NB4 (cell line): ENCODE measurements around the gene MYO1E.

Experiments used
- DNase-seq: peaks from one replicate; pipeline ENCODE4 v3.0.0; 2010; ENCODE audit warnings: low read depth
- H3K4me3 ChIP-seq: one replicate; pipeline ENCODE4 v1.5.1; 2011; ENCODE audit warnings: mild to moderate bottlenecking, low read depth, low read length, moderate library complexity
- MYC ChIP-seq: IDR thresholded peaks from 2 replicates; pipeline ENCODE4 v1.6.1; 2011; ENCODE audit warnings: low read depth, low read length
- POLR2A ChIP-seq: IDR thresholded peaks from 2 replicates; pipeline ENCODE4 v1.6.1; 2011; ENCODE audit warnings: mild to moderate bottlenecking; ENCODE audit not compliant: insufficient read length; ENCODE audit errors: extremely low read depth
- TF ChIP-seq, protein P1 (sequence below): IDR thresholded peaks from one replicate; pipeline ENCODE4 v1.5.1; 2012; ENCODE audit warnings: low read depth, low read length
- TF ChIP-seq, protein P2 (sequence below): IDR thresholded peaks from 2 replicates; pipeline ENCODE4 v1.6.1; 2011; ENCODE audit warnings: low read depth, low read length

The MYO1E gene

DNA sequence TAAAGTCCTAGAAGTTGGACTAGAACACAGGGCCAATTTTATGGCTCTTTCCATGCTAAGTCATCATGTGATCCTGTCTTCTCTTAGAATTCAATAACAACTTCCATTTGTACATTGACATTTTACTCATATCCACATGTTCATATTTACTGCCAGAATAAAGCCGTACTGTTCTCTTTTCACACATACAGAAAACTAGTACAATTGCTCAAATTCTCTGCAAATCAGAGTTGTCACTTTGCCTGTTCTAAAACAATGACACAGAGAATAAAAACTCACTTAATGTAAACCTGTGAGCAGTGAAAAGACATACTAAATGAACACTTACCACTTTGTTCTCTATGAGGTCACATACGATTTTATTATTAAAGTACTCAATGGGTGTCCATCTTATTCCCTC is 162.5 kb downstream of the MYO1E start:
- TF ChIP-seq POLR2A (no peak), MYC (no peak)
- TF ChIP-seq, protein P1, sequence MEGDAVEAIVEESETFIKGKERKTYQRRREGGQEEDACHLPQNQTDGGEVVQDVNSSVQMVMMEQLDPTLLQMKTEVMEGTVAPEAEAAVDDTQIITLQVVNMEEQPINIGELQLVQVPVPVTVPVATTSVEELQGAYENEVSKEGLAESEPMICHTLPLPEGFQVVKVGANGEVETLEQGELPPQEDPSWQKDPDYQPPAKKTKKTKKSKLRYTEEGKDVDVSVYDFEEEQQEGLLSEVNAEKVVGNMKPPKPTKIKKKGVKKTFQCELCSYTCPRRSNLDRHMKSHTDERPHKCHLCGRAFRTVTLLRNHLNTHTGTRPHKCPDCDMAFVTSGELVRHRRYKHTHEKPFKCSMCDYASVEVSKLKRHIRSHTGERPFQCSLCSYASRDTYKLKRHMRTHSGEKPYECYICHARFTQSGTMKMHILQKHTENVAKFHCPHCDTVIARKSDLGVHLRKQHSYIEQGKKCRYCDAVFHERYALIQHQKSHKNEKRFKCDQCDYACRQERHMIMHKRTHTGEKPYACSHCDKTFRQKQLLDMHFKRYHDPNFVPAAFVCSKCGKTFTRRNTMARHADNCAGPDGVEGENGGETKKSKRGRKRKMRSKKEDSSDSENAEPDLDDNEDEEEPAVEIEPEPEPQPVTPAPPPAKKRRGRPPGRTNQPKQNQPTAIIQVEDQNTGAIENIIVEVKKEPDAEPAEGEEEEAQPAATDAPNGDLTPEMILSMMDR, result no peak
- TF ChIP-seq, protein P2, sequence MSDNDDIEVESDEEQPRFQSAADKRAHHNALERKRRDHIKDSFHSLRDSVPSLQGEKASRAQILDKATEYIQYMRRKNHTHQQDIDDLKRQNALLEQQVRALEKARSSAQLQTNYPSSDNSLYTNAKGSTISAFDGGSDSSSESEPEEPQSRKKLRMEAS, result no peak
- no peak for DNase-seq
- H3K4me3 ChIP-seq, result no peak overlapping the region

DNA sequence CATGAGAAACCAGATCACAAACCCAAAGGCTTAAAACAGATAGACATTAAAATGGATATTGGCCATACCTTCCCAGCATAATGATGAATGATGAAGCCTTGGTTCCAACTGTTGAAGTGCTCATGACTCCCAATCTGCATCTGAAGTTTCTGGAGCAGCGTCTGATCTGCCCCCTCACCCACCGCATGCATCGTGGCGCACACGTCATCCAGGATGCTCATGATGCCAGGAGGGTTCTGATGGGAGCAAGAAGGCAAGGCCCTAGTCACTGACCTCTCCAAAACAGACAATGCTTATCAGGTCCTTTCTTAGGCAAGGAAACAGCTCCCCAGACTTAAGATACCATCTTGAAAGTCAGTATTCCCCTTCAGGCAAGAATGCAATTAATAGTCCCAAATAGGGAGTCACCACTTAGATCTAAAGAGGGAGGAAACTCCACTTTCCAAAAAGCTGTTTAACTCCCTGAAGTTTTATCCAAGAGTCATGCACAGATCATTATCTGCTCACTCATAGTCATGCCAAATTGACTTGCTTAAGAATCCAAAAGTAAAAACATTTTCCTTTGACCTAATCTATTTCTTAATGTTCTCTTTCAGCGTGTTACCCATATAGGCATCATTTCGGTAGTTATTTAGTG is 163.9 kb downstream of the MYO1E start:
- DNase-seq, result no peak
- H3K4me3 ChIP-seq, result no peak overlapping the region
- TF ChIP-seq MYC (no peak), POLR2A (no peak)
- TF ChIP-seq, protein P1, result no peak
- TF ChIP-seq, protein P2, result no peak

DNA sequence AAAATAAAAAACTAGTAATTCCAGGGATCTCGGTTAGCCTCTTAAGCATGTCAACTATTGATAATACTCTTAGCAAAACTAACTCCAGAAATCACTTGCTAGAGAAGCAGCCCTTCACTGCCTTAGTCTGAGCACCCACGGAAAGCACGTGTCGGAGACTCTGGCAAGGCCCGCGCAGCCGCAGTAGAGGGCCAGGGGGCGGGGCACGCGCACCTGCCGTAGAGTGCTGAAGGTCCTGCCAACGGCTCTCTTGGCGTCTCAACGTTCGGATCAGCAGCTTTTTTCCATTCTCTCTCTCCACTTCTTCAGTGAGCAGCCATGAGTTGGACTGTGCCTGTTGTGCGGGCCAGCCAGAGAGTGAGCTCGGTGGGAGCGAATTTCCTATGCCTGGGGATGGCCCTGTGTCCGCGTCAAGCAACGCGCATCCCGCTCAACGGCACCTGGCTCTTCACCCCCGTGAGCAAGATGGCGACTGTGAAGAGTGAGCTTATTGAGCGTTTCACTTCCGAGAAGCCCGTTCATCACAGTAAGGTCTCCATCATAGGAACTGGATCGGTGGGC is 166.0 kb downstream of the MYO1E start, which contains the start of gene LDHAL6B:
Gene LDHAL6B (plus strand): TSS at position 221 of the 561 bp plus-strand sequence. CDS start 98 bp downstream, at position 319.
- DNase-seq, result no peak
- TF ChIP-seq MYC (no peak), POLR2A (no peak)
- TF ChIP-seq, protein P2, result no peak
- TF ChIP-seq, protein P1, result no peak
- H3K4me3 ChIP-seq, result no peak within 1 kb of the TSS

DNA sequence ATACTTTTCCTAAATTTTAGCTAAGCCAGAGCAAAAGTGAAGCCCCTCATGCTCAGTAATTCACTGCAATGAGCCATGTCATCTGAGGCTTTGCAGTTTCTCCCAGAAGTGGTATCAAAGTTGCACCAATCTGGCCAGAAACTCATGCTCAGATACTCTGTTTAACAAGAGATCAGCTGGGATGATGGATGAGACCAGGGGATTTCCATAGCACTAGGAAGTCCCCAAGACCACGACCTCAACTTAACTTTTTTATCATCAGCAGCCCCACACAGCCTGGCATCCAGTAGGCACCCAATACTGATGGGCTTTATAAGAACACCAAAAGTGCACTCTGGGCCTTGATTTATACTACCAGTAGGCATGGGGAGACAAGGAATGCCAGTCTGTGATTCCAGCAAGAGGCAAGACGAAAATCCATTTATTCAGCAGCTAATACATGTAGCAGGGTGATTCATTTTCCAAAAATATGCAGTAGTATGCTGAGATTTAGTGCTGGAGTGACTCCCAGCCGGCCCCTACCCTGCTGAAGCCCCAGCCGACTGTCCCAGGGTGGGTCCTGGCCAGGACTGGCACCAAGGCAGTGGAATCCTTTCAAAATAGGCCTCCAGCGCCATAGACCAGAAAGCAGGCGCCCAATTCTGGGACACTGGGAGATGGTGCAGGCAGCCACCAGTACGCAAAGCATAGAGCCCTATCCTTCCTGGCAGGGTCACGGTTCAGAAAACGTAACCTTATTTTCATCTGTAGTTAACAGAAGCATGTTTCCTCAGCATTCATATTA is 166.6 kb downstream of the MYO1E start:
- no peak overlapping the region for H3K4me3 ChIP-seq
- no peak for DNase-seq
- TF ChIP-seq, protein P2, result no peak
- TF ChIP-seq, protein P1, result no peak
- TF ChIP-seq POLR2A, result no peak
- no peak for TF ChIP-seq MYC

DNA sequence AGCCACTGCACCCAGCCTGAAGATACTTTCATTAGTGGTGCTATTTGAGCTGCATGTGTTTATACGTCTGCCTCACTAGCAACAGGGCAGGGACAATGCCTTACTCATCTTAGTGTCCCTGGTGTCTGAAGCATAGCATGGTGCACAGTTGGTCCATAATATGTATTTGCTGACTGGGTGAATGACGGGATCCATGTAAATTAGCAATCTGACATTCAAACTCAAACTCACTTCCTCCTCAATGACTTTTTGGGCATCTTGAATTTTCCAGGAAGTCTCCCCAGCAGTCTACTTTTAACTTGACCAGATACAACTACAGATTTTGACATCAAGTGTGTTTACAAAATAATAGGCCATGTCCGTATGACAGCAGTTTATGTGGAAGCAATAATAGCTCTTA is 169.0 kb downstream of the MYO1E start:
- no peak overlapping the region for H3K4me3 ChIP-seq
- no peak for DNase-seq
- TF ChIP-seq, protein P1, result no peak
- TF ChIP-seq, protein P2, result no peak
- no peak for TF ChIP-seq MYC
- no peak for TF ChIP-seq POLR2A
